ENCODE measurements around the gene ROBO1.

- TF ChIP-seq POLR2A (IDR thresholded peaks at IDR 0.05; ENCODE audit: low read length) (no peak), GATA1 (IDR thresholded peaks at IDR 0.05; ENCODE audit: low read depth, low read length) (no peak)
Measured at GRCh38 chr3:79038057-79038456, 729.7 kb downstream of the ROBO1 start.
